Stimulated activated CD4-positive, alpha-beta T cell treated with anti-CD3 and anti-CD28 coated beads, Interleukin-4, amount 100 ng/mL, for 4 hours (primary cell): Measurements from ENCODE around the gene FBXL19.

Source experiments
- DNase-seq, 2 experiments: peaks; one replicate each; pipeline ENCODE4 v3.0.0-alpha.2; 2020

FBXL19 gene

DNA sequence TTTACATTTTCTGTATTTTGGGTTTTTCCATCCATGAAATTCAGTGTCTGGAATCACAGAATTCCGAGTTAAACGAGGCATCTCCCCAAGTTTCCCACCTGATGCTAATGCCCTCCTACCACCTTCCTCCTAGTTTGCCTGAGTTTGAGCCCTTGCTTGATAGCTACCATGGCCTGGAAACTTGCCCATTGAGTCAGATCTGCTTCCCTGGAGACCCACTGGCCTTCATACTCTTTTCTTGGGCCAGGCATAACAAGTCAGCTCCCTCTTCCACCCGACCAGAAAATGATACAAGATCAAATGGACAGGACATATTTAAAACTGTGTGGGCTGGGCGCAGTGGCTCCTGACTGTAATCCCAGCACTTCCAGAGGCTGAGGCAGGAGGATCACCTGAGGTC is 44.4 kb downstream of the FBXL19 start:
- no peak for DNase-seq

- no peak for DNase-seq
Measured at GRCh38 chr16:30969246-30969842, 46.0 kb downstream of the FBXL19 start.

DNA sequence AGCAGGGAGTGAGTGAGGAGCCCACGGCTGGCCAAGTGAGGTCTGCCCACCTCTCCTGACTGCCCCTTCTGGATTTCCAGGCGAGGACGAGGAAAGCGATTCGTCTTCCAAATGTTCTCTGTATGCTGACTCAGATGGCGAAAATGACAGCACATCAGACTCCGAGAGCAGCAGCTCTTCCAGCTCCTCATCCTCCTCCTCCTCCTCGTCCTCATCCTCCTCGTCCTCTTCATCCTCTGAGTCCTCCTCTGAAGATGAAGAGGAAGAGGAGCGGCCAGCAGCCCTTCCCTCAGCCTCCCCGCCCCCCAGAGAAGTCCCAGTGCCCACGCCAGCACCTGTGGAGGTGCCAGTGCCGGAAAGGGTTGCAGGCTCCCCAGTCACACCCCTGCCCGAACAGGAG is 47.9 kb downstream of the FBXL19 start:
- DNase-seq = no peak

DNA sequence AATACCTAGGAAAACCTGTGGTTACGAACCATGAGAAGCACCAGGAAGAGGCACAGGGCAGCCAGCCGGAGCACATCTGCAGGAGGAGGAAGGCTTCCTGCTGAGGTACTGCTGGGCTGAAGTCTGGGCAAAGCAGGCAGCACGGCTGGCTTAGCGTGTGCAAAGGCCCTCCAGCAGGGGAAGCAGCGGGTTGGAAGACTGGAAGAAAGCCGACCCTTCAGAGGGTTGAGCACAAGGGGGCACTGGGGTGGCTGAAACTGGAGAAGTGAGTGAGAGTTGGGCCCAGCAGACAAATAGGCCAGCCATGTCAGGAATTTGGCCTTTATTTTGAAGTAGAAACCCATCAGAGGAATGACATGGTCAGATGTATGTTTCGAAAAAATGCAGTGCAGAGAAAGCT is 49.5 kb downstream of the FBXL19 start:
- DNase-seq = no peak

- DNase-seq = no peak
Measured at GRCh38 chr16:30974348-30974747, 51.0 kb downstream of the FBXL19 start.

DNA sequence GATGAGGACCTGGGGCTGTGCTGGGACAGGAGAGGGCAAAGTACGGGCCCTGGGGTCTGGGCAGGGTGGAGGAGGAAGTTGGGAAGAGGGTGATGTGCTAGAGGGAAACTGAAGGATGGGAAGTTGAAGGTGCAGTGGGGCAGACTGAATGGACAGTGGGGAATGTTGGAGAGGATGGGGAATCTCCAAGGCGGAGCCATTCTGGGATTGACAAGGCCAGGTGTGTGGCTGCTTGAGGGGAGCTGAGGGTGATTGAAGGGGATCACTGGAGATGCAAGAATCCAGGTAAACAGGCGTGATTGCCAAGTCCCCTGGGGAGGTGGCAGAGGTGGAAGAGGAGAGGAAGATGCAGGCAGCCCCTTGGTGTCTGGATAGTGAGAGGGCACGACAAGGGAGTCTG is 53.1 kb downstream of the FBXL19 start:
- DNase-seq = no peak

- no peak for DNase-seq
Measured at GRCh38 chr16:30977502-30977901, 54.1 kb downstream of the FBXL19 start.

DNA sequence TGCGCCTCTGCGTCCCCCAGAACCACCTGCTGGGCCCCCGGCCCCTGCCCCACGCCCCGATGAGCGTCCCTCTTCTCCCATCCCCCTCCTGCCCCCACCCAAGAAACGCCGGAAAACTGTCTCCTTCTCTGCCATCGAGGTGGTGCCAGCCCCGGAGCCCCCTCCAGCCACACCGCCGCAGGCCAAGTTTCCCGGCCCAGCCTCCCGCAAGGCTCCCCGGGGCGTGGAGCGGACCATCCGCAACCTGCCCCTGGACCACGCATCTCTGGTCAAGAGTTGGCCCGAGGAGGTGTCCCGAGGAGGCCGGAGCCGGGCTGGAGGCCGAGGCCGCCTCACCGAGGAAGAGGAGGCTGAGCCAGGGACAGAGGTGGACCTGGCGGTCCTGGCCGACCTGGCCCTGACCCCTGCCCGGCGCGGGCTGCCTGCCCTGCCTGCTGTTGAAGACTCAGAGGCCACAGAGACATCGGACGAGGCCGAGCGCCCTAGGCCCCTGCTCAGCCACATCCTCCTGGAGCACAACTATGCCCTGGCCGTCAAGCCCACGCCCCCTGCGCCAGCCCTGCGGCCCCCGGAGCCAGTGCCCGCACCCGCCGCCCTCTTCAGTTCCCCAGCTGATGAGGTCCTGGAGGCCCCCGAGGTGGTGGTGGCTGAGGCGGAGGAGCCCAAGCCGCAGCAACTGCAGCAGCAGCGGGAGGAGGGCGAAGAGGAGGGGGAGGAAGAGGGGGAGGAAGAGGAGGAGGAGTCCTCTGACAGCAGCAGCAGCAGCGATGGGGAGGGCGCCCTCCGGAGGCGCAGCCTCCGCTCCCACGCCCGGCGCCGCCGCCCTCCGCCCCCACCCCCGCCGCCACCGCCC is 56.0 kb downstream of the FBXL19 start:
- DNase-seq = no peak

DNA sequence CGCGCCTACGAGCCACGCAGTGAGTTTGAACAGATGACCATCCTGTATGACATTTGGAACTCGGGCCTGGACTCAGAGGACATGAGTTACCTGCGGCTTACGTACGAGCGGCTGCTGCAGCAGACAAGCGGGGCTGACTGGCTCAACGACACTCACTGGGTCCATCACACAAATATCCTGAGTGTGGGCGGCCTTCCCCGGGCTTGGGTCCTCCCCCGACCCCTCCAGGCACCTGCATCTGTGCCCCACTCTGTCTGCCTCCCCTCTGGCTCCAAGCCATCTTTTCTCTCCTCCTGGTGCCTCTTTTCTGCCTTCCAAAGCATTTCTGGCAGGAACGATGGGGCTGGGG is 56.6 kb downstream of the FBXL19 start:
- no peak for DNase-seq

DNA sequence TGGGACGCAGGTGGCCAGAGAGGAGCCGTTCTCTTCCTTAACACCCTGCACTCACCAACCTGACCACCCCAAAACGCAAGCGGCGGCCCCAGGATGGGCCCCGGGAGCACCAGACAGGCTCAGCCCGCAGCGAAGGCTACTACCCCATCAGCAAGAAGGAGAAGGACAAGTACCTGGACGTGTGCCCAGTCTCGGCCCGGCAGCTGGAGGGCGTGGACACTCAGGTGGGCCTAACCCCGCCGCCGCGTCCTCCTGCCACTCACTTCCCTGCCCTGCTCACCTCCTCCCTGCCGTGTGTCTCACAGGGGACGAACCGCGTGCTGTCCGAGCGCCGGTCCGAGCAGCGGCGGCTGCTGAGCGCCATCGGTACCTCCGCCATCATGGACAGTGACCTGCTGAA is 57.1 kb downstream of the FBXL19 start:
- no peak for DNase-seq

GRCh38 chr16:30980959-30981358 is 57.6 kb downstream of the FBXL19 start:
- no peak for DNase-seq

- no peak for DNase-seq
Measured at GRCh38 chr16:30982548-30983288, 59.3 kb downstream of the FBXL19 start.

- DNase-seq = no peak
Measured at GRCh38 chr16:30983289-30983889, 60.0 kb downstream of the FBXL19 start.

DNA sequence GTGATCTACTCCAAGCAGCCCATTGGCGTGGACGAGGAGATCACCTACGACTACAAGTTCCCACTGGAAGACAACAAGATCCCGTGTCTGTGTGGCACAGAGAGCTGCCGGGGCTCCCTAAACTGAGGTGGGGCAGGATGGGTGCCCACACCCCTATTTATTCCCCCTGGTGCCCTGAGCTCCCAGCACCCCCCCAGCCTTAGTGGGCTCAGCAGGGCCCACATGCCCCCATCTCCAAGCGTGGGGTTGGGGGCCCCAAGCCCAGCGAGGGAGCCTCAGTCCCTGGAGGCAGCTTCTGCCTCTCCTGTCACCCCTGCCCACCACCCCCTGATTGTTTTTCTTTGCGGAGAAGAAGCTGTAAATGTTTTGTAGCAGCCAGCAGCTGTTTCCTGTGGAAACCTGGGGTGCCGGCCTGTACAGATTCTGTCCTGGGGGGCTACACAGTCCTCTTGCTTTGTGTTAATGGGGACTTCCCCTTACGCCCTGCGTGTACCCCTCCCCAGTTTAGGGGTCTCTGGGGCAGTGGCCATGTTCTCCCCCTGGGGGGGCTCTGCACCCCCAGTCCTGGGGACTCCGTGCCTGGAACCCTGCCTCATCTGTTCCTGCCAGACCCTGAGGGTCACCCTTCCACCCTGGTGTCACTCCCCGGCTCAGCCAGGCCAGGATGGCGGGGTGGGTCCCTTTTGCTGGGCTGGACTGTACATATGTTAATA is 60.7 kb downstream of the FBXL19 start:
- DNase-seq = no peak

DNA sequence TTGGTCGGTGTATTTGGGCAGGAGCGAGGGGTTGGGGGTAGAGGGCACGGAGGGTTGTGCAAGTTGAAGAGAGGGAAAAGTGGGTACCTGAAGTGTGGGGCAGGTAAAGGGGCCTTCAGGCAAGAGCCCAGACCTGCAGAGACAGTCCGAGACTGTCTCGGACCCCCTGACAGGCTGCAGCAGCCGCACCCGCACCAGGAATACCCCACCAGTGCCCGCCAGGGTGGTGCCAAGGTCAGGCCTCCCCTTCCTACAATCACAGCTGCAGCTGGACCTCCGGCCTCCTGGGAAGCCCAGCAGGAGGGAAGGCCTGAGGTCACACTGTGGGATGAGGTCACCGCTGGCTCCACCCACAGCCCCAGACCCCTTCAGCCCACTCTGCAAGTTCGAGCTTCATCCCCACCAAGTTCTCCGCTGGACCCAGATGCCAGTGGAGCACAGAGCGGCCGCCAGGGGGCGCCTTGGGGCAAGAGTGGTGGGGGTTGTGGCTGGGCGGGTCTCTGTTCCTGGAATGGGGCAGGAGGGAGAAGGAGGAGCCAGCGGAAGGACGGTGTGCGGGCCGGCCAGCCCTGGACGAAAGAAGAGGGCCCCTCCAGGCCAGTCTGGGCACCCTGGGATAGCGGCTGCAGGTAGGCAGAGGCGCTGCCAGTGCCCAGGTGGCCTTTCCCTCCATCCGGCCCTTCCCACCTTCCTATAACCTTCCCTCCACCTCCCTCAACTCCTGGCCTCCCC is 61.5 kb downstream of the FBXL19 start, which contains the start of gene HSD3B7:
HSD3B7 (plus strand) TSS at position 539 of the 732 bp plus-strand sequence. CDS start 452 bp downstream, outside the sequence.
- peak; percentile 64 to 85 for DNase-seq

DNA sequence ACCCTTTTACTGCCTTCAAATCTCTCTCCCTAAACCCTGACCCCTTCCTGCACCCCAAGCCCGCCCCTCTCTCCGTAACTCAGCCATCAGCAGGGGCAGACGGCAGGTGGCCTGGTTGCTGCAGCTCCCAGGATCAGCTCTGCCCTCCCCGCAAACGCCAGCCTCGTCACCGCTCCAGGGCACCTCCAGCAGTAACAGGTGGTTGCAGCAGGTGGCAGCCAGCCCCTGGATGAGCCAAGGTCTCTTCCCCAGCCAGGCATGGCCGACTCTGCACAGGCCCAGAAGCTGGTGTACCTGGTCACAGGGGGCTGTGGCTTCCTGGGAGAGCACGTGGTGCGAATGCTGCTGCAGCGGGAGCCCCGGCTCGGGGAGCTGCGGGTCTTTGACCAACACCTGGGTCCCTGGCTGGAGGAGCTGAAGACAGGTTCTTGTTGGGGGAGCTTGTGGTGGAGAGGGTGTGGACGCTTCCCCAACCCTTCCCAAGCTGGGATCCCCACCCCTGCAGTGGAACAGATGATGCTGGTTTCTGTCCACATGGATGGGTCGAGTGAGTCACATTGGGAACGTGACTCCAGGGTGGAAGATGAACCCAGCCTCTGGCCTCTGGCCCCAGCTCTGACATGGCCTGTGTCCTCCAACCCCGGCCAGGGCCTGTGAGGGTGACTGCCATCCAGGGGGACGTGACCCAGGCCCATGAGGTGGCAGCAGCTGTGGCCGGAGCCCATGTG is 62.2 kb downstream of the FBXL19 start:
- DNase-seq = no peak

DNA sequence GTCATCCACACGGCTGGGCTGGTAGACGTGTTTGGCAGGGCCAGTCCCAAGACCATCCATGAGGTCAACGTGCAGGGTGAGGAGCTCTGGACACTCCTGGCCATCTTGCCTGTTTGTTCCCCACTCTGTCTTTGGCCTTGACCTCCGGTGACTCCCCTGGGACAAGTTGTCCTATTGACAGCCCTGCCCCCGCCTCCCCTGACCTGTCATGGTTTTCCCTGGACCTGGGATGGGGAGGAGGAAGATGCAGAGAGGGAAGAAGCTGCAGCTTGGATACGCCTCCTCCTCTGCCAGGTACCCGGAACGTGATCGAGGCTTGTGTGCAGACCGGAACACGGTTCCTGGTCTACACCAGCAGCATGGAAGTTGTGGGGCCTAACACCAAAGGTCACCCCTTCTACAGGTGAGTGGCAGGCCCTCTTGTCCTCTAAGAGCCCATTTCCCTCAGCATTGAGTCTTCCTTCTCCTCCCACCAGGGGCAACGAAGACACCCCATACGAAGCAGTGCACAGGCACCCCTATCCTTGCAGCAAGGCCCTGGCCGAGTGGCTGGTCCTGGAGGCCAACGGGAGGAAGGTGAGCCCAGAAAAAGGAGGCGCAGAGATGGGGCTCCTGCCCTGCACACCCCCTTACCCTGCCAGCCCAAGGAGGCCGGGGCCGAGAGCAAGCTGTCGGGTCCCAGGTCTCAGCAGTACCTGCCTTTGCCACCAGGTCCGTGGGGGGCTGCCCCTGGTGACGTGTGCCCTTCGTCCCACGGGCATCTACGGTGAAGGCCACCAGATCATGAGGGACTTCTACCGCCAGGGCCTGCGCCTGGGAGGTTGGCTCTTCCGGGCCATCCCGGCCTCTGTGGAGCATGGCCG is 63.0 kb downstream of the FBXL19 start:
- no peak for DNase-seq

DNA sequence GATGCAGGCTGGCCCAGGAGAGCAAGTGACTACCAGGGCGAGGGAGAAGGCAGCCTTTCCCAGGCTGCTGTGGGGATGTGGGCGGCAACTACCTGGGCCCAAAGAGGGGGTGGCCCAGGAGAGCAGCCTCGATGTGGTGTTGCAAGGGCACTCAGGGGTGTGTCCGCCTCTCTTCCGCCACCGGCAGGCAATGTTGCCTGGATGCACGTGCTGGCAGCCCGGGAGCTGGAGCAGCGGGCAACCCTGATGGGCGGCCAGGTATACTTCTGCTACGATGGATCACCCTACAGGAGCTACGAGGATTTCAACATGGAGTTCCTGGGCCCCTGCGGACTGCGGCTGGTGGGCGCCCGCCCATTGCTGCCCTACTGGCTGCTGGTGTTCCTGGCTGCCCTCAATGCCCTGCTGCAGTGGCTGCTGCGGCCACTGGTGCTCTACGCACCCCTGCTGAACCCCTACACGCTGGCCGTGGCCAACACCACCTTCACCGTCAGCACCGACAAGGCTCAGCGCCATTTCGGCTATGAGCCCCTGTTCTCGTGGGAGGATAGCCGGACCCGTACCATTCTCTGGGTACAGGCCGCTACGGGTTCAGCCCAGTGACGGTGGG is 64.3 kb downstream of the FBXL19 start:
- DNase-seq = no peak

DNA sequence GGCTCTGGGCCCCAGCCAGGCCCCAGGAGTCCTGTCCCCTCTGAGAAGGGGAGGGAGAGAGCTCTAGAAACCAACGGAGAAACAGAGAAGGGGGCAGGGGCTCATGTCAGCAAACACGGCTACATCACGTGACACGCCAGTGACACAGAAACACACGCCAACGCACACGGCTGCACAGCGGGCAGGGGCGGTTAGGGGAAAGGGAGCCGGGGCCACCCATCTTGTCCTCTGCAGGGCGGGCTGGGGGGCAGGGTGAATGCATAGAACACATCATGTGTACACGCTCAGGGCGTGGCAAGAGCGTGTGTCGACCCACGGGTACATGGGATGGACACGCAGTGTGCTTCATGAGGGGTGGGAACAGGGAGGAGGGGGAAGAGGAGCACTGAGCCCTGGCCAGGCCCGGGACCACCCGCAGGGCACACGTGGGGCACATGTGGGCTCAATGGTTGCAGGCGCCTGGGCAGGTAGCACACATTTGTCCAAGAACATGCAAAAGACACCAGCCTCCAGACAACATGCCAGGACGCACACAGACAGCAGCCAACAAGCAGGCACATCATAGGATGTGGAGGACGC is 66.2 kb downstream of the FBXL19 start:
- no peak for DNase-seq
